B cell (primary cell): ENCODE data around the gene NIPAL3. TPM values are rescaled to one million over a fixed set of nuclear protein-coding genes. Genes with fewer than 3 reads are reported as not detected.

Experiments
- ATAC-seq: fragments of 200-7000 bp; cut with Tn5 transposase; one replicate; pipeline ENCODE4 v1.10.0; 2021; ENCODE audit warnings: low read depth, mild to moderate bottlenecking, moderate number of reproducible peaks, moderate library complexity
- CTCF ChIA-PET: fragments of 350-600 bp; sonication (Branson Sonifier 250); formaldehyde crosslinking; loops from one replicate; lab custom pipeline; 2021; ENCODE audit warnings: antibody characterized with exemption, inconsistent platforms; lab: Charles Lee
- POLR2A ChIA-PET: fragments of 350-600 bp; sonication (Branson Sonifier 250); formaldehyde crosslinking; loops from one replicate; lab custom pipeline; 2021; ENCODE audit warnings: antibody characterized with exemption; lab: Charles Lee
- DNase-seq: peaks from one replicate; pipeline ENCODE4 v3.0.0; 2013
- H2AFZ ChIP-seq: 2 replicates; pipeline ENCODE4 v1.6.1; 2012; ENCODE audit warnings: mild to moderate bottlenecking, low read depth, low read length; ENCODE audit not compliant: insufficient read depth, poor library complexity, severe bottlenecking
- H3K27ac ChIP-seq, 2 donors: 1 replicate in 1 of 2; 2 replicates in 1 of 2; pipeline ENCODE4 v1.5.1; 2012 to 2013; ENCODE audit warnings: low read length in 2 of 2, mild to moderate bottlenecking in 2 of 2, moderate library complexity in 1 of 2
- H3K27me3 ChIP-seq, 4 experiments: fragments of 200-600 bp in 1 of 4; sonication (generic) in 1 of 4; replicated peaks in 1 of 4; 1 replicate in 2 of 4; 2 replicates in 2 of 4; pipeline versions ENCODE4 v1.6.1 to v1.7.0; 2013 to 2016; ENCODE audit warnings: low read length in 3 of 4, mild to moderate bottlenecking in 2 of 4, mixed read lengths in 1 of 4, moderate library complexity in 1 of 4; ENCODE audit not compliant: insufficient read depth in 4 of 4, control insufficient read depth in 3 of 4; ENCODE audit errors: control extremely low read depth in 1 of 4
- H3K36me3 ChIP-seq, 2 experiments: replicated peaks in 1 of 2; 1 replicate in 1 of 2; 2 replicates in 1 of 2; pipeline versions ENCODE4 v1.6.1 to v1.7.1; 2013; ENCODE audit warnings: low read length in 1 of 2; ENCODE audit not compliant: insufficient read depth in 2 of 2, control insufficient read depth in 1 of 2; ENCODE audit errors: control extremely low read depth in 1 of 2, extremely low read depth in 1 of 2
- H3K4me1 ChIP-seq, 2 donors: fragments of 200-600 bp in 1 of 2; sonication (generic) in 1 of 2; 1 replicate in 1 of 2; 2 replicates in 1 of 2; pipeline versions ENCODE4 v1.5.1 to v1.6.1; 2013 to 2017; ENCODE audit warnings: low read length in 2 of 2; ENCODE audit not compliant: control insufficient read depth in 2 of 2, insufficient read depth in 2 of 2
- H3K4me2 ChIP-seq: replicated peaks from 2 replicates; pipeline ENCODE3; 2012; ENCODE audit warnings: mild to moderate bottlenecking, low read depth, low read length; ENCODE audit not compliant: poor library complexity, severe bottlenecking
- H3K4me3 ChIP-seq, 5 experiments: fragments of 200-600 bp in 1 of 5; sonication (generic) in 1 of 5; 1 replicate in 3 of 5; 2 replicates in 2 of 5; pipeline versions ENCODE4 v1.5.1 to v1.7.0; 2011 to 2016; ENCODE audit warnings: low read length in 4 of 5, mild to moderate bottlenecking in 4 of 5, low read depth in 2 of 5, control low read depth in 1 of 5, moderate library complexity in 1 of 5; ENCODE audit not compliant: insufficient read depth in 1 of 5; ENCODE audit errors: control extremely low read depth in 1 of 5, extremely low read depth in 1 of 5
- H3K79me2 ChIP-seq: fragments of 200-600 bp; sonication (generic); one replicate; pipeline ENCODE4 v1.6.0; 2016; ENCODE audit warnings: low read length; ENCODE audit not compliant: control insufficient read depth, insufficient read depth
- H3K9ac ChIP-seq: fragments of 200-600 bp; sonication (generic); 2 replicates; pipeline ENCODE4 v1.6.1; 2017; ENCODE audit warnings: mild to moderate bottlenecking, low read length, moderate library complexity
- H3K9me3 ChIP-seq, 3 donors: one replicate each; pipeline versions ENCODE4 v1.6.1 to v1.7.1; 2013; ENCODE audit warnings: low read length in 2 of 3; ENCODE audit not compliant: control insufficient read depth in 2 of 3, insufficient read depth in 1 of 3; ENCODE audit errors: control extremely low read depth in 1 of 3
- H4K20me1 ChIP-seq: 2 replicates; pipeline ENCODE4 v1.6.0; 2012; ENCODE audit warnings: mild to moderate bottlenecking, low read length; ENCODE audit not compliant: insufficient read depth, control insufficient read depth, poor library complexity, severe bottlenecking
- H3K27ac Mint-ChIP-seq: one replicate; pipeline ENCODE4 v1.8.0; 2021; ENCODE audit warnings: mixed read lengths
- H3K27me3 Mint-ChIP-seq: one replicate; pipeline ENCODE4 v1.8.0; 2021; ENCODE audit warnings: mixed read lengths
- H3K4me1 Mint-ChIP-seq: one replicate; pipeline ENCODE4 v1.8.0; 2021; ENCODE audit warnings: mixed read lengths
- H3K4me3 Mint-ChIP-seq: one replicate; pipeline ENCODE4 v1.8.0; 2021; ENCODE audit warnings: mixed read lengths
- H3K9me3 Mint-ChIP-seq: one replicate; pipeline ENCODE4 v1.8.0; 2022; ENCODE audit warnings: mixed read lengths; ENCODE audit not compliant: insufficient read depth
- CTCF ChIP-seq: fragments of 200-600 bp; IDR thresholded peaks from one replicate; pipeline ENCODE4 v1.8.0; 2022; ENCODE audit warnings: antibody characterized with exemption, mild to moderate bottlenecking
- EZH2 ChIP-seq: IDR thresholded peaks from 2 replicates; pipeline ENCODE4 v1.6.1; 2012; ENCODE audit warnings: borderline replicate concordance, low read depth, mild to moderate bottlenecking, moderate library complexity, low read length; ENCODE audit not compliant: insufficient read depth, poor library complexity, severe bottlenecking
- WGBS: methylation state at CpG from one replicate; pipeline ENCODE4 v1.1.5; 2013; ENCODE audit warnings: missing lambda C conversion rate; ENCODE audit not compliant: insufficient coverage; 5-methylcytosine and 5-hydroxymethylcytosine counted together
- intact Hi-C: fragments of 100-400 bp; cut with micrococcal nuclease; formaldehyde crosslinking; loops from one replicate; pipeline ENCODE4 v1.10.0; 2022
- polyA plus RNA-seq: library from polyadenylated mRNA; depleted of rRNA; stranded (reverse); fragments of >200 nt; gene quantifications from 2 replicates; pipeline ENCODE4 v1.2.3, GENCODE V29; 2012
- total RNA-seq, 2 donors: library from RNA; stranded (reverse); fragments of 120-200 nt in 1 of 2; gene quantifications; 1 replicate in 1 of 2; 2 replicates in 1 of 2; pipeline versions ENCODE4 v1.2.3 to v1.2.4, GENCODE V29; 2013 to 2022

The NIPAL3 gene
- total and polyA plus RNA-seq, 2 donors (not counting 1 experiment from before 2014, with no cell fraction given): 23.8 to 31.6 TPM

GRCh38 chr1:24503870-24504523 lies 88.4 kb downstream of the NIPAL3 start:
- H3K4me3 Mint-ChIP-seq: peak overlapping the region; percentile 97
- DNase-seq (no peak), ATAC-seq (no peak)
- no peaks in the 10 kb centered on the region for H4K20me1 ChIP-seq
- H3K27ac Mint-ChIP-seq: peak overlapping the region; percentile 96
- H3K27me3 ChIP-seq: no peaks in the 10 kb centered on the region
- peak overlapping the region; percentile 76 for H3K9ac ChIP-seq
- peaks cover 58% of the 10 kb centered on the region for H3K79me2 ChIP-seq
- WGBS: 86% methylated on average over 2 of the region's 7 CpGs
- POLR2A ChIA-PET: interaction anchor here (1.2 kb wide), 1 partner anchor 31 kb away, joined by 3 read pairs; no protein-coding TSS in a partner anchor
- H3K27me3 Mint-ChIP-seq: no peaks in the 10 kb centered on the region
- H3K27ac ChIP-seq: peak overlapping the region in 1 of 2 donors; percentile 71
- H3K4me3 ChIP-seq: peak overlapping the region in 4 of 5 experiments; percentile 81 to 92 (median 87)
- H3K4me1 ChIP-seq: peaks cover 43 to 46% of the 10 kb centered on the region in 2 donors
- intact Hi-C loops: loop anchor here (2.0 kb wide), 4 partner anchors 23 to 545 kb away; partner anchors contain the start of genes PNRC2 and SRRM1
- H3K9me3 ChIP-seq: no peaks in the 10 kb centered on the region
- peak overlapping the region; percentile 81 for H2AFZ ChIP-seq
- no peaks in the 10 kb centered on the region for H3K36me3 ChIP-seq
- TF ChIP-seq EZH2 (no peak), CTCF (no peak)
- CTCF ChIA-PET: interaction anchor here (0.7 to 5.3 kb wide), 7 partner anchors 14 to 305 kb away, joined by 3 to 32 read pairs (median 4); partner anchors contain the start of gene NIPAL3
- no peaks in the 10 kb centered on the region for H3K9me3 Mint-ChIP-seq
- H3K4me1 Mint-ChIP-seq: peaks cover 60% of the 10 kb centered on the region
- peak overlapping the region; percentile 85 for H3K4me2 ChIP-seq

- no peak for ATAC-seq
- peaks cover 64% of the 10 kb centered on the region for H3K79me2 ChIP-seq
- no peak overlapping the region for H3K9ac ChIP-seq
- DNase-seq: no peak
- no peaks in the 10 kb centered on the region for H3K9me3 ChIP-seq
- H4K20me1 ChIP-seq: no peaks in the 10 kb centered on the region
- H3K4me2 ChIP-seq: peak overlapping the region; percentile 85
- POLR2A ChIA-PET: interaction anchor here (0.7 kb wide), 1 partner anchor 92 kb away, joined by 7 read pairs; no protein-coding TSS in a partner anchor
- CTCF ChIA-PET: interaction anchor here (0.7 to 5.3 kb wide), 4 partner anchors 22 to 89 kb away, joined by 3 to 32 read pairs (median 11); partner anchors contain the start of gene NIPAL3
- H2AFZ ChIP-seq: no peak overlapping the region
- H3K4me1 Mint-ChIP-seq: peaks cover 60% of the 10 kb centered on the region
- peak overlapping the region; percentile 97 for H3K4me3 Mint-ChIP-seq
- intact Hi-C loops: no loop called here
- peaks cover 43 to 46% of the 10 kb centered on the region in 2 donors for H3K4me1 ChIP-seq
- WGBS: 100% methylated on average over 2 of the region's 4 CpGs
- no peak overlapping the region for H3K4me3 ChIP-seq
- no peak for TF ChIP-seq EZH2
- no peak for TF ChIP-seq CTCF
- H3K9me3 Mint-ChIP-seq: no peaks in the 10 kb centered on the region
- no peaks in the 10 kb centered on the region for H3K27me3 Mint-ChIP-seq
- no peaks in the 10 kb centered on the region for H3K27me3 ChIP-seq
- no peaks in the 10 kb centered on the region for H3K36me3 ChIP-seq
- H3K27ac ChIP-seq: no peak overlapping the region
- H3K27ac Mint-ChIP-seq: peak overlapping the region; percentile 96
These were observed 89.0 kb downstream of the NIPAL3 start for GRCh38 chr1:24504560-24504959.
